Natural killer cell (primary cell): ENCODE data around the gene ADGRB2. TPM values are rescaled to one million over a fixed set of nuclear protein-coding genes. Genes with fewer than 3 reads are reported as not detected.

Experiments
- ATAC-seq, 3 donors: fragments of 150-1000 bp in 2 of 3; fragments of 200-7000 bp in 1 of 3; cut with Tn5 transposase; 1 replicate in 1 of 3; 2 replicates in 2 of 3; pipeline ENCODE4 v1.10.0; 2021; ENCODE audit warnings: mild to moderate bottlenecking in 2 of 3, moderate library complexity in 2 of 3
- DNase-seq, 2 donors: peaks; one replicate each; pipeline versions ENCODE4 v3.0.0 to v3.0.0-alpha.2; 2013 to 2021; ENCODE audit warnings: mixed read lengths in 1 of 2
- H3K27ac ChIP-seq: one replicate; pipeline ENCODE4 v1.5.1; 2013; ENCODE audit warnings: mild to moderate bottlenecking, low read length
- H3K27me3 ChIP-seq: one replicate; pipeline ENCODE4 v1.6.1; 2013; ENCODE audit warnings: low read length; ENCODE audit not compliant: control insufficient read depth, insufficient read depth
- H3K36me3 ChIP-seq: one replicate; pipeline ENCODE4 v1.6.1; 2013; ENCODE audit warnings: low read length; ENCODE audit not compliant: control insufficient read depth, insufficient read depth
- H3K4me1 ChIP-seq: one replicate; pipeline ENCODE4 v1.6.1; 2013; ENCODE audit warnings: low read length; ENCODE audit not compliant: control insufficient read depth, insufficient read depth
- H3K4me3 ChIP-seq: one replicate; pipeline ENCODE4 v1.5.1; 2013; ENCODE audit warnings: low read length
- H3K9me3 ChIP-seq: one replicate; pipeline ENCODE4 v1.6.1; 2013; ENCODE audit warnings: low read length; ENCODE audit not compliant: control insufficient read depth, insufficient read depth
- H3K27ac Mint-ChIP-seq, 2 donors: one replicate each; pipeline ENCODE4 v1.8.0; 2022; ENCODE audit warnings: mild to moderate bottlenecking in 2 of 2, mixed read lengths in 2 of 2, moderate library complexity in 1 of 2
- H3K27me3 Mint-ChIP-seq, 2 donors: one replicate each; pipeline ENCODE4 v1.8.0; 2022; ENCODE audit warnings: low read depth in 2 of 2, mixed read lengths in 2 of 2
- H3K36me3 Mint-ChIP-seq: one replicate; pipeline ENCODE4 v1.8.0; 2022; ENCODE audit warnings: mixed read lengths
- H3K4me1 Mint-ChIP-seq, 2 donors: one replicate each; pipeline ENCODE4 v1.8.0; 2022; ENCODE audit warnings: mixed read lengths in 2 of 2
- H3K4me3 Mint-ChIP-seq: one replicate; pipeline ENCODE4 v1.8.0; 2022; ENCODE audit warnings: mild to moderate bottlenecking, moderate library complexity, mixed read lengths
- H3K9me3 Mint-ChIP-seq, 2 donors: one replicate each; pipeline ENCODE4 v1.8.0; 2022; ENCODE audit warnings: mixed read lengths in 2 of 2
- CTCF ChIP-seq: fragments of 200-600 bp; IDR thresholded peaks from one replicate; pipeline ENCODE4 v1.8.0; 2022; ENCODE audit warnings: antibody characterized with exemption
- WGBS: methylation state at CpG from one replicate; pipeline ENCODE4 v1.1.7; 2013; ENCODE audit warnings: missing lambda C conversion rate; ENCODE audit not compliant: insufficient coverage; 5-methylcytosine and 5-hydroxymethylcytosine counted together
- intact Hi-C: fragments of 100-400 bp; cut with micrococcal nuclease; formaldehyde crosslinking; loops from one replicate; pipeline ENCODE4 v1.14.2; 2022
- total RNA-seq, 4 donors: library from RNA; stranded (reverse); fragments of 120-200 nt in 1 of 4; gene quantifications; one replicate each; pipeline versions ENCODE4 v1.2.3 to v1.2.4, GENCODE V29; 2013 to 2022

The ADGRB2 gene
- total RNA-seq, 3 donors from 2014 or later (not counting 1 experiment from before 2014, with no cell fraction given): 7.6 to 19.9 (median 12.8) TPM

DNA sequence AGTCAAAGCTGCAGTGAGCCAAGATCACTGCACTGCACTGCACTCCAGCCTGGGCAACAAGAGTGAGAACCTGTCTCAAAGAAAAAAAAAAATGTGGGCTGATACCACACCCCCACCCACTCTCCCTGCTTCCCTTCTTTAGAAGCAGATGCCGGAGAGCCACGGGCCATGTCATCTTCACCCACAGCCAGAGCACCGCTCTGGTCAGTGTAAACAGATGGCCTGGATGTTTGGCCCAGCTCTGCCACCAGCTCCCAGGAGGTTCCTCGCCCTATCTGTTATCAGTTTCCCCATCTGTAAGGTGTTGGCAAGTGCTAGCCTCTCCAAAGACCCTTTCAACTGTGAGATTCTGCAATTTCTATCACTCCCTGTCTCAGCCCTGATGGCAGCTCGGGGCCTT is 11.9 kb upstream of the ADGRB2 start:
- DNase-seq: no peak
- ATAC-seq: no peak
- Histone ChIP-seq H3K27ac (no peak overlapping the region), H3K4me1 (peaks cover 21% of the 10 kb centered on the region), H3K27me3 (peaks cover 29% of the 10 kb centered on the region), H3K9me3 (no peaks in the 10 kb centered on the region), H3K36me3 (no peaks in the 10 kb centered on the region), H3K4me3 (no peak overlapping the region)
- no peak for TF ChIP-seq CTCF
- WGBS: 75% methylated on average over 5 of the region's 5 CpGs
- intact Hi-C loops: no loop called here
- H3K4me1 Mint-ChIP-seq: peaks cover 9 to 13% of the 10 kb centered on the region in 2 donors
- H3K27ac Mint-ChIP-seq: no peak overlapping the region
- H3K4me3 Mint-ChIP-seq: no peak overlapping the region
- H3K9me3 Mint-ChIP-seq: no peaks in the 10 kb centered on the region
- H3K36me3 Mint-ChIP-seq: no peaks in the 10 kb centered on the region
- peaks cover 31 to 46% of the 10 kb centered on the region in 2 donors for H3K27me3 Mint-ChIP-seq

DNA sequence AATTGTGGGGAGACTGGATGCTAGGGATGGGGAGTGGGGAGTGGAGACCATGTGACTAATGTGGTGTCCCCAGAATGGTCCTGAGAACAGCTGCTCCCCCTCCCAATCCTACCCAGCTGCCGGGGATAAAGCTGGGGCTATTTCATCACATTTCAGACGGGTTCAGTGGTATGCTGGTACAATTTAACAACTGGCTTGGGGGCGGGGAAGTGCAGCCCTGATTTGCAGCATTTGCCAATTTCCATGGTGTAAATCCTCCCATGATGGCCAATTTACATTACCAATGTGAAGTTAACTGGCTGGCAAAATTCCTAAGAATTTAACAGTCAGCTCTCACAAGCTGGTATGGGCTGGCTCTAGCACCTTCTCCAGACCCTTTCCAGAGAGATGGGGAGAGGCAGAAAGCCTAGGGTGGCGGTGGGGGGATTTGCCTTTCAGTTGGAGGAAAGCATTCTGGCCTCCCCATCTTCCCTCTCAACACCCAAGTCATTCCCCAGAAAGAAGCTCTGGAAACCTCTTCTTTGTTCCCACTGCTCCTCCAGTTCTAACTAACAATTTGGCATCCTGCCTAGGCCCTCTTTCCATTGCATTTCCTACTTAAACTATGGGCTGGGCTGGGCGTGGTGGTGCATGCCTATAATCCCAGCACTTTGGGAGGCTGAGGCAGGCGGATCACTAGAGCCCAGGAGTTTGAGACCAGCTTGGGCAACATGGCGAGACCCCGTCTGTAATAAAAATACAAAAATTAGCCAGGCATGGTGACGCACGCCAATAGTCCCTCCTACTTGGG is 11.3 kb upstream of the ADGRB2 start:
- Mint-ChIP-seq H3K4me1 (peaks cover 9 to 13% of the 10 kb centered on the region in 2 donors), H3K27me3 (peaks cover 31 to 46% of the 10 kb centered on the region in 2 donors), H3K27ac (no peak overlapping the region), H3K9me3 (no peaks in the 10 kb centered on the region), H3K36me3 (no peaks in the 10 kb centered on the region), H3K4me3 (no peak overlapping the region)
- H3K36me3 ChIP-seq: no peaks in the 10 kb centered on the region
- H3K27me3 ChIP-seq: peaks cover 29% of the 10 kb centered on the region
- H3K9me3 ChIP-seq: no peaks in the 10 kb centered on the region
- 91% methylated on average over 10 of the region's 10 CpGs for WGBS
- H3K27ac ChIP-seq: no peak overlapping the region
- no peak for DNase-seq
- H3K4me3 ChIP-seq: no peak overlapping the region
- intact Hi-C loops: no loop called here
- no peak for TF ChIP-seq CTCF
- no peak for ATAC-seq
- H3K4me1 ChIP-seq: peaks cover 21% of the 10 kb centered on the region

DNA sequence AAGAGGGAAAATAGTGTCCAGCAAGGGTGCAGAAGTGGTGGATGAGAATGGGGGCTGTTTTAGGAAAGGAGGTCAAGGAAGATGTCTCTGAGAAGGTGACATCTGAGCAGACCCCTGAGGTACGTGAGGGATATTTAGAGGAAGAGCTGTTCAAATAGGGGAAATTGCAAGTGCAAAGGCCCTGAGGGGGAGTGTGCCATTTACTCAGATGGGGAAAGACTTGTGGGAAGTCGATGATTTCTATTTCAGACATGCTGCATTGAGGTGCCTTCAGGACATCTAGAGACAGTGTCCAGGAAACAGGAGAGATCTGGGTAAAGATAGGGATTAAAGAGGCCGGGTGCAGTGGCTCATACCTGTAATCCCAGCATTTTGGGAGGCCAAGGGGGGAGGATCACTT is 10.4 kb upstream of the ADGRB2 start:
- WGBS: 76% methylated on average over 3 of the region's 3 CpGs
- peaks cover 21% of the 10 kb centered on the region for H3K4me1 ChIP-seq
- H3K27me3 ChIP-seq: peaks cover 29% of the 10 kb centered on the region
- Mint-ChIP-seq H3K4me3 (no peak overlapping the region), H3K27me3 (peaks cover 31 to 46% of the 10 kb centered on the region in 2 donors), H3K9me3 (no peaks in the 10 kb centered on the region), H3K4me1 (peaks cover 9 to 15% of the 10 kb centered on the region in 2 donors), H3K36me3 (no peaks in the 10 kb centered on the region), H3K27ac (no peak overlapping the region)
- H3K36me3 ChIP-seq: no peaks in the 10 kb centered on the region
- intact Hi-C loops: no loop called here
- H3K27ac ChIP-seq: no peak overlapping the region
- ATAC-seq (no peak), DNase-seq (no peak)
- no peak for TF ChIP-seq CTCF
- no peaks in the 10 kb centered on the region for H3K9me3 ChIP-seq
- no peak overlapping the region for H3K4me3 ChIP-seq

DNA sequence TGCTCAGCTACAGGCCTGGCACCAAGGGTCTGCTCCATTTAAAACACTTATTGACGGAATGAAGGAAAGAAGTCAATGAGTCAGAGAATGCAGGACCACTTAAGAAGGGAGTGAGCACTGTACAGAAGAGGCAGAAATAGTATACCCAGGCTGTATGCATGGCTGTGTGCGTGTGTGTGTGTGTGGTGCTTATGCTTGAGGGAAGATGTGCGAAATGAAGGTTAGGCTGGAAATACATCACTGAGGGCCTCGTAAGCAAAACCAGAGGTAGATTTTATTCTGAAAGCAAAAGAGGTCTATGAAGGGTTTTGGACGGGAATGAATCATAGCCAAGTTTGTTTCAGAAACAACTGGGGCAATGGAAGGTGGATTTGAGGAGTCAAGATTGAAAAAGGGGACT is 9.7 kb upstream of the ADGRB2 start:
- no peak for DNase-seq
- intact Hi-C loops: no loop called here
- WGBS: 90% methylated on average over 5 of the region's 5 CpGs

More for the DNA sequence above, 9.7 kb upstream of the ADGRB2 start:
- ATAC-seq: no peak
- Histone ChIP-seq H3K4me3 (no peak overlapping the region), H3K36me3 (no peaks in the 10 kb centered on the region), H3K9me3 (no peaks in the 10 kb centered on the region), H3K27me3 (peaks cover 29% of the 10 kb centered on the region), H3K27ac (no peak overlapping the region), H3K4me1 (peaks cover 21% of the 10 kb centered on the region)
- H3K9me3 Mint-ChIP-seq: no peaks in the 10 kb centered on the region
- no peak overlapping the region for H3K4me3 Mint-ChIP-seq
- H3K27me3 Mint-ChIP-seq: peaks cover 31 to 46% of the 10 kb centered on the region in 2 donors
- TF ChIP-seq CTCF: no peak
- H3K27ac Mint-ChIP-seq: no peak overlapping the region
- H3K36me3 Mint-ChIP-seq: no peaks in the 10 kb centered on the region
- peaks cover 9 to 22% of the 10 kb centered on the region in 2 donors for H3K4me1 Mint-ChIP-seq
